HG02981 (cell line): ENCODE measurements around the gene PCDH9.
A peak's percentile ranks its signal among the peaks of the same experiment; 100 is the strongest.

ENCODE experiments used
- ATAC-seq: cut with Tn5 transposase; IDR thresholded peaks from one replicate; pipeline ENCODE4 v1.9.1; 2021; ENCODE audit warnings: mild to moderate bottlenecking, moderate library complexity; ENCODE audit not compliant: unreplicated experiment

The PCDH9 gene

DNA sequence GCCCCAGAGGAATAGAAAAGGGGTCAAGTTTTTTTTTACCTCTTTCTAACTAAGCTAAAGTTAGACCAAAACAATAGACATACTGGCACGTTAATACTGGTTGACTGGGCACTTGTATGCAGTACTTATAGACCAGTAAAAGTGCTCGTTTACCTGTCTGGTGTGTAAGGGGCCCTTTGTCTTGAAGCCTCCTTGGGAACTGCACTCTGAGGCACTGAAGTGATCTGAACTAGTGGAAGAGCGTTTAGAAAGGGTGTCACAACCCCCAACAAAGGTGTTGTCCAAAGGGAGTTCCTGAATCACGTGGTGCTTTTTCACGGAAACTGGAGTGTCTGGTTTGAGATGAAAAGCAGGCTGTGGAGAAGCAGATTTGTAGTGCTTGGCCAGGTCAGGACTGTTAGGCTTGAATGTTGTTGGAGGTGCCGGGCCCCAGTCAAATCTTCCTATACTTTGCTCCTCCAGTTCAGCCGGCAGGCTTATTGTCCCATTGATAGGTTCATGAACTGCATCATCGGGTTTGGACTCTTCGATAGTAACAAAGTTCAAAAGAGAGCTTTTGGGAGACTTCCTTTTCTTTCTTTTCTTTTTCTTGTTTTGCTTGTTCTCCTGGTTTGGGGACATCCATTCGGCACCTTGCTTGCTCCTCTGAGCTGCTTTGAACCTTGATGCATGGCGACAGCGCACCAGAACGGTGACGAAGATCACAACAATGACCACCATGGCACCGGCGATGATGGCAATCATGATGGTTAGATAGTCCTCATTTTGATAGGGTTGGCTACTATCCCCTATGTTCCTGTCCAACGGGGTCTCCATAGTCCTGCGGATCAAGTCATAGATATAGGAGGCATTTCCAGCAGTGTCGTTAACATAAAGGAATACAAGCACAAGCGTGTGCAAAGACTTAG, 4.6 kb downstream of the PCDH9 start:
- no peak for ATAC-seq

DNA sequence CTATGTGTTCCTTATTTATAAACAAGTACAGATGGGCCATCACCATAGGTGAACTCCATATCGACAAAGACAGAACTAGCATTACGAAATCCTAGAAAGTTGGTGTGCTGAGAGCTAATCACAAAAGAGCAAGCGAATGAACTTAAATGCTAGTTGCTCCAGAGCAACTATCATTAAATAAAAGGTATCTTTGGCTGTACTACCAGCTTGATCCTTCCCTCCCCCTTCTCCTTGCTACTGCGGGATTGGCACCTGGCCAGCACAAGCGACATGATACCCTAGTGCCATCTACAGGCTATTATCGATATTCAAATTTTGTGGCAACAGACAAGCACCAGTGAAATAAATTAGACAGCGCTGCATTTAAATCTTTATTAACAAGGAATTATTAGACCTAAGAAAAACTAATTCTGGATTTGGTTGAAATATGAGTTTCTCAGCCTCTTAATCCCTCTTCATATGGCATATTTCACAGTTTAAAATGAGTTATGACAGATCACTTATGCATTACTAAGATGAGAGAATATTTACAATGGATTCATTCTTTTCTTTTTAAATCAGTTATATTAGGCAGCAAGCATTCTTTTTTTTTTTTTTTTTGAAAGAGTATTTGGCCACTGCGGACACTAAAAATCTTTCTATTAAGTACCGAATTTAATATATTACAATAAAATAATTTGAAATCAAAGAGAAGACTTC, 5.8 kb downstream of the PCDH9 start:
- ATAC-seq, result peak; percentile 67

DNA sequence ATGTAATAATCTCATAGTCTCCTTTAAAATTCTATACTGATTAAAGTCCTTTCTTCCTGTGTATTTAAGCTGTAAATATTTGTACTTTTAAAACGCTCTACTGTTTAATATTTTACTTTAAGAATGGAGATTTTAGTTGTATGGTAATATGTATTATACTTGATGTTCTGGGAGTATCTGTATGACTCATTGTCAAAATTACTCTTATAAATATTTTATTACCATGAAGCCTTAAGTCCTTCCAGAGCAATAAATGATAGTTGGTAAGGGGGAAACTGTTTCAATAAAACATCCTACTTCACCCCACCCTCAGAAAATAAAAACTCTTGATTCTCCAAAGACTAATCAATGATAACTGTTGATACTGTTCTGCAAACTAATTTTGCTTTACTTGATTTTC, 6.4 kb downstream of the PCDH9 start:
- ATAC-seq, result no peak

DNA sequence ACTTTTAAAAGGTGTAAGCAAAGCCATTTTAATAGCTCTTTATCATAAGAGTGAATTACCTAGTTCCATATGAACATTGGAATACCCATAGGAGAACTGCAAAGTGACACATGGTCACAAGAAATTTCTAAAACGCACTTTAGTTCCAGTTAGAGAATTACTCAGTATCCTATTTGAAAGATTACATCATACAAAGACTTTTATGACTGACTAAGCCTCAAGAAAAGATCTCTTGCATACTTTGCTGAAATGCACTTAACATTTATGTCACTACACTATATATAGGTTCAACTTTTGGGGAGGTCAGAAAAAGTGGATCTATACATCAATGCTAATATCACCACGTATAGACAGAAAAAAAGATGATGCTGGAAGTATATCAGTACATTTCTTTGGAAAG, 7.1 kb downstream of the PCDH9 start:
- ATAC-seq, result no peak

DNA sequence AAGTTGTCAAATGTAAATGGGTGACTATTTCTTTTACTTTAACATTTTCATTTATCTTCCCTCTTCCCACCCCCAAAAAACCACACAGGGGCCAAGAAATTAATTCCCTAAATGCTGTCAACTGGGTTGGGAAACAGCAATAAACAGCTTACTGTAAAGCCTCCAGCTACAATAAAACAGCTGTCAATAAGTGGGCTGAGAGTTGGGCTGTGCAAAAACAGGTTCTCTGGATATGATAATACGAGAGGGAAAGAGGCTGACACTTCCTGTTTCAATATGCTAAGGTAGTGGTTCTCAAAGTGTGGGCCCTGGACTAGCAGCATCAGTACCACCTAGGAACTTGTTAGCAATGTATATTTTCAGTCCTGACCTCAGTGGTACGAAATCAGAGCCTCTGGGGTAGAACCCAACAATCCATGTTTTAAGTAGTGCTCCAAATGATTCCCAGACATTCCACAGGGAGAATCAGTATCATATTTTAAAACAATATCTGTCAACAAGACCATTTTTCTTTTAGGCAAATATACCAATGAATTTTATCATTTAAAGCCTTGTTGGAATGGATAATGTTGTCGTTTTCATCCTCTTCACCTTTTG, 8.4 kb downstream of the PCDH9 start:
- peak; percentile 54 for ATAC-seq

DNA sequence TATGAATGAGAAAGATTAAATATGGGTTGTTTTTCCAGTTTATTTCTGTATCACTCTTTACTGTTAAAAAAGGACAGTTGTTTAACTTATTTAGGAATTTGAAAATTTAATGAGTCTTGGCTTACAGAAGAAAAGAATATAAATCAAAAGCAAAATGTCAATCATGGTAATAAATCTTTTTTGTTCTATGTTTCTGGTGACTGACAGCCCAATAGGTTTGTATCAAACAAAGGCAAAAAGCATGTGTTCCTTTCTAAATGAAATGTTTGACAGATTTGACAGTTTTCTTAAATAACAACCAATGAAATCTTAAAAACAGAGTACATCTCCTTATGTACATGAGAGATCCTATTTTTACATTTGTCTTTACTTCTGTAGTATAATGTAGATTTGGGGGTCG, 11.0 kb downstream of the PCDH9 start:
- ATAC-seq, result no peak

DNA sequence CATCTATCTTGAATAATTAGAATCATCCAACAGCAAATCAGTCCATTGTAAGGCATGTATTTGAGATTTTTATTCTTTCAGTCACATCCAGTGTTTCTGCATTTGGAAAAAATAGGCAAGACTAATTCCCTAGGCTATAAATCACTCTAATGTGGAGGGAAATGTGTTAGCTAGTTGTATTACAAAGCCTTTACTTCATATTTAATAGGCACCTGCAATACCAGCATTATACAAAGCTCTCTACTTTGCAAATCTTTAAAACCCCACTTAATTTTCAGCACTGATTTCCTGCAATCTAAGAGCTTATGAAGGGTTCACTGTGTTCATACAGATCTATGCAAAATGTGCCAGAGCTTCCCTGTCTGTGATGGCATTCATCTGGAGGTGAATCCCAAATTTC, 12.3 kb downstream of the PCDH9 start:
- ATAC-seq, result no peak

DNA sequence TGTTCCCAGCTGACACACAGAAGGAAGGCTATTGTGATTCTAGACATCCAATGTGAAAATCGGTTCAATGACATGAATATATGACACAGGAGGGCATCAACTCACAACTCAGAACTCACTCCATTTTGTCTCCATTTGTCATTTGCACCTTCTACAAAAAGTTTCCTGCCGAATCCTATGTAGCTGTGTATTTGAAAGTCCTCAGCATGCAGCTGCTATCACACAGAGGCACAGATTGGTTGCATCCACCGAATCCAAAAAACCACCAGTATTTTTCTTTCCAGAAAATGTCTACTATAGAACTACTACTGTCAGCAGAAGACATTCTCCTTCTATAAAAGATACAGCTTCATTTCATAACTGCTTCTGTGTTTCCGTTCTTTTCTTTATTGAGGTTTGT, 13.3 kb downstream of the PCDH9 start:
- ATAC-seq, result no peak

DNA sequence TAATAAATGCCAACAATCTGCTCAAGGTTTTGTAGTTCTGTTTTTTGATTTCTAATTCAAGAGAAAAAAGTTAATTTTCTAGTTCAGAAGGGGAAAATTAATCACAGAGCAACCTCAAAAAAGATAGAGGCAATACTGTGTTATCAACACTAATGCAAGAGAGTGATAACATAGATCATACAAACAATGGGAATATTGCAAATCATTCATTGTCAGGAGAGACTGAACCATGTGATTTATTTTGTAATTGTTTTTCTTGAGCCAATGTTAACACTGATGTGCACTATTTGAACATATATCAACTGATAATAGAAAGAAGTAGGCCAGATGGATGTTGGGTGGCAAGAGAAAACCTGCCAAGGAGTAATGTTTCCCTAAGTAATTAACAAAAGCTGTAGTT, 19.9 kb downstream of the PCDH9 start:
- no peak for ATAC-seq

DNA sequence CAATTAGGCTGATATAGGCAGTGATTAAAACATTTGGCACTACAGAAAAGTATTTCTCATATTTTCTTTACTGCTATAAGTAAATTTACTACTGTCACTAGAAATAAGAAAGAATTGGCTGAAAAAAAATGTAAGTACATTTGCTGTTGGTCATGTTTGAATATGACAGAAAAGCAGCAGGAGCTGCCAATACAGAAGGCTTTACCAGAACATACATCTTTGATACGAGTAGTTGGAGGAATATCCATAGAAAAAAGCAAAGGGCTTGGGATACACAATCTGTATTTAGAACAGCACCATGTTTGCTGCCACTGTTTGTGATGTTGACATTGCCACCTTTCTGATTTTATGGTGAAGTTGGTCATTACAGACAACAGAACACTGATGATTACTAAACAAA, 21.6 kb downstream of the PCDH9 start:
- ATAC-seq, result no peak

DNA sequence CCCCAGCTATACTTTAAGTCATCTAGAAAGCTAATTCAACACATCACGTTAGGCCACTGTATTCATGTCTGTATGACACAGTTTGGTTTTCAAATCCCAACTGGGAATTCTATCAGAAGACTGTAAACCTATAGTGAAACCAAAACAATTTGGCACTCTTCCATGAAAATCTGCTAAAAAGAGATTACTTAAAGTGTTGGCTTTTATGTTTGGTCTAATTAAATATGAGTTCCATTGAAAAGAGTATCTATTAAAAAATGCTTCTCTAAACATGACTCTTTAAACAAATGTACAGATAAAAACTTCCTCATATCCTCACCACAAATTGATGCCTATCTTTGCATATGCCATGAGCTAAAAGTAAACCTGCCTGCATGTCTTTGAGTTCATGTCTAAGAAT, 25.4 kb downstream of the PCDH9 start:
- no peak for ATAC-seq

DNA sequence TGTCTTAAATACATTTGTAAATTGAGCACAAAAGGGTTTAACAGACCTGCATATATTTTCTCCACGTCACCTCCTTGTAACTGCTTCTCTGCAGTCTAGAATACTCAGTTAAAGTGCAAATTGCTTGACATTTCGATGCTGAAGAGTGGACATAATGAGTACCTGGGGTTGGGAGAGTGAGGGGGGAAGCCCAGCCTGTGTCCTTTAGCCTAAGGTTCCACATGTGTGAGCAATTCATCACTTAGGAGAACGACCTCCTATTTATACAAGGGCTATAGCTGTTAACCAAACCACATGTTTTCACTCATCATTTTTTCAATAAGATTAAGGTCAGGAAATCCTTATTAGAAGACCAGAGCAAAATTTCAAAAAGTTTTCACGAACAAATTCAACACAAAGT, 29.5 kb downstream of the PCDH9 start:
- no peak for ATAC-seq

DNA sequence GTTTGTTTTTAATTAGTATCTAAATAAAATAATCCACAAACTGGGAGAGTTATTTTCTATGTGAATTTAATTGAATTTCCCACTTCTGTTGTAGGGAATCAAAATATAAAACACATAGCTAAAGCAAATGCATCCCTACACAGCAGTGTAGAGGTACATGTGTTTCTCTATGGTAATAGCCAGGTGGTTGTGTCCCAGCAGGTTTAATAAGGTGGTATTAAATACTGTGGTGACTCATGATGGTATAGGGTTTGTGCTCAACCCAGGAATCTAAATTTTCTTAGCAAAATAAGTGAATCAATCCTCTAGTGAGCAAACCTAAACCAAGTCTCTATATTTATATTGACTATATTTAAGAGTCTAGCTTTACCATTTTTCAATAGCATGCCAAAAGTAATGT, 30.0 kb downstream of the PCDH9 start:
- ATAC-seq, result no peak

DNA sequence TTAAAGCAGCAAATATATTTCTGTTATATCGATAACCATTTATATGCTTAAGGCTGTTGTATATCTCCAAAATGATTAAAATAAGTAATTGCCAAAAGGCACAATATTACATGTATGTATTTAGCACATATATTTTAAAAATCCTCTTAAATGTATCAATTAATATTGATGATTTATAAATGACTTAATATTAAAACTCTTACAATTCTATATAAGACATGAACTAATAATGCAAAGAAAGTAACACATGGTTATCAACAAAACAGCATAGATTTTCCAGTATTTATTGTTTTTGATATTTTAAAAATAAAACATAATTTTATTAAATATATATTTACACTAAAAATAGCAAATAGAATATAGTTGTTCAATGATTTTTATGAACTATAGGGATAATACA, 32.4 kb downstream of the PCDH9 start:
- no peak for ATAC-seq

DNA sequence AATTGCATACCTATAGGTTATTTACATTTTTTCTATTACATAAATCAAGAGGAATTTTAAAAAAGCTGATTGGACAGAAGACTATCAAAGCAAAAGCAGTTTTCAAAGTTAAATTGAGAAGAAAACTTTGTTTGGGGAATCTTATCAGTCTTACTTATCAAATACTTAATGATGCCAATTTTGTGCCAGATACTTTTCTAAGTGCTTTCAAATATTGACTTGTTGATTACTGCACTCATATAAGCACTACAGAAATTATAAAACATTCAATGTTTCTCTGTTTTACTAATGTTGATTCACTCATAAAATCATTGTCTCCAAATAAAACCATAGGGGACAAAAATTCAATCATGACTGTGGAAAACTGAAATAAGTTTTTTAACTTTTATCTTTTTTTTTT, 36.2 kb downstream of the PCDH9 start:
- ATAC-seq, result no peak

DNA sequence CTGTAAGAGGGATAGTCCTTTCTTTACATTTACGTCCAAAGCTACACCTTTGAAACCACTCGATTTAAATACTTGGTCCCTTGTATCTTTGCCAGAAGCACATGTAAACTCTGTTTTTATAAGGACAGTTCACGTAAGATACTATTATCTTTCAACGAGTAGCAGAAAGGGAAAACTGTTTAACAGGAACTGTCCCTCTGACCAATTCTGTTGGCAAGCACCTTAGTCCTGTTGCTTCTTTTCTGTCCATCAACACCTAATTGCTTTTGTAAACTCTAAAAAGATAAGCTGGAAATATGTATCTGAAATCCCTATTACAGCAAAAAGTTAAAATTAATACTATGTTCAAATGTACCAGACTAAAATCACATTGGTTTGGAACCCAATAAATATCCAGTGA, 37.4 kb downstream of the PCDH9 start:
- no peak for ATAC-seq

DNA sequence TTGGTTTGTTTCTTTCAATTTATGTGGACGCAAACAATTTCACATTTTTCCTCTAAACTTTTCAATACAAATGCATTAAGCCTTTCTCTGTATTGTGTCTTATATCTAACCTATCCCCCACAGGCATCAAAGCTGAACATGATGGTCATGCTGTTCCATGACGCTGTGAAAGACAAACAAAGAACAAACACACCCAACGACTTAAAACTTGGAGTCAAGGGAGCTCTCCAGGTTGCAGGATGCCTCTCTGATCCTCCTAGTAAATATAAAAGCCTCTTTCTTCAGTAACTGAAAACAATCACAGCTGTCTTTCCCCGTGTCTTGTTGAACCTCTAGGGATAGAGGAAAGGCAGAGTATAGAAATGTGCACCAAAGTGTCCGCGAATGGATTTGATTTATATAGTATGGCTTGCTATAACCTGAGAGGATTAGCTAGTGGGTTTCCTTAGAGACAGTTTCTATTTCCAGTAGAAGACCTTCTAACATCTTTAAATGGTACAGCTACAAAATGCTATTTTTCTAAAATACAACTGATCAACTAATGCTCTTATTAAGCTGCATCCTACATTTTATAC, 43.1 kb downstream of the PCDH9 start:
- no peak for ATAC-seq

DNA sequence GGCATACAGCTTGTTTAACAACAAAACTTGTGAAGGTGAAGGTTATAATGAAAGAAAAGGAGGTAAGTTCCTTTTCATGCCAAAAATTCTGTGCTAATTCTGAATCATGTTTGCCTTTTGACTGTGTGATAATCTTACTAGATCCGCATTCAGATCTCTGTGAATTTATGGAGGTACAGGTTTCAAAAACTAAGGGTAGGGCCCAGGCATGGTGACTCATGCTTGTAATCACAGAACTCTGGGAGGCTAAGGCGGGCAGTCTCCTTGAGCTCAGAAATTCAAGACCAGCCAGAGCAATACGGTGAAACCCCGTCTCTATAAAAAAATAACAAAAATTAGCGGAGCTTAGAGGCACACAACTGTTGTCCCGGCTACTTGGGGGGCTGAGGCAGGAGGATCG, 45.9 kb downstream of the PCDH9 start:
- ATAC-seq, result no peak

DNA sequence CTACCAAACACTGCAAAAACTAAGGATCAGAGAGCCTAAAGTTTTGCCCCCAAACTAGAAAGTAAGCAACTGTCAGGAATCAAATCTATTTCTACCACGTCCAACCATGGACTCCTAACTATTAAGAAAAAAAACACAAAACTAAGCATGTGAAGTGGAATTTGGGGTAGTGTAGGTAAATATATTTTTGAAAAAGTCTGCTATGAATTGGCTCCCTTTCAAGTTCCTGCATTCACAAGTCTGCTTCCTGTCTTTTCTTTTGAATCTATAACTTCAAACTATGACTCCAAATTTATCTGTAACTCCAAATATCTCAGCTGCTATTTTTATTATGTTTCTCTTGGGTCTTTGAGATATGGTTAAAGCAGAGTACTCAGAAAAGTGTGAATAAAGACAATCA, 47.0 kb downstream of the PCDH9 start:
- no peak for ATAC-seq

DNA sequence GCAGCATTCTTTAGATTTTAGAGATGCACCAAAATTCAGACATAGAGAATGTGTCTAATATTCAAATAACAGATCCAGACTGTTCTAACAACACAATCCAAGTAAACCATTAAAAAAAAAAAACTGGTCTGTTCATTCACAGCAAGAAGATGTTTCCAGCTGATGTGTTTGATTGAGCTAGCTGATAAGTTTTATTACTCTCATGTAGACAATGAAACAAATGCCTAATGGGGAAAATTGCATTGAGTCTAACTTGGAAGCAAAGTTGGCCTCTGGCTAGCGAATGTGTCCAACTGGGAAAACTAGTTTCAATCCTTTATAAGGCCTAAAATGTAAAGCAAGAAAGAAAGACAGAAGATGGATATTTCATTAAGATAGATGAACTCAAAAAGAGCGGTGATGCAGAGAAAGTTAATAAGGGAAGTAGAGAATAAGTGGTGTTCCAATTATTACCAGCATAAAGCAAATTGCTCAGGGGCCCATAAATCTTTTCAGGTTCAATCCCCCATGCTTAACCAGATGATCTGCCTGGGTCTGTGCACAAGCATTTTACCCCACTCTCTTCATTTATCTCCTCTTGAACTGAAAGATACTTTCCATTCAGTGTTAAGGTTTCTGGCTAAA, 54.2 kb downstream of the PCDH9 start:
- no peak for ATAC-seq

DNA sequence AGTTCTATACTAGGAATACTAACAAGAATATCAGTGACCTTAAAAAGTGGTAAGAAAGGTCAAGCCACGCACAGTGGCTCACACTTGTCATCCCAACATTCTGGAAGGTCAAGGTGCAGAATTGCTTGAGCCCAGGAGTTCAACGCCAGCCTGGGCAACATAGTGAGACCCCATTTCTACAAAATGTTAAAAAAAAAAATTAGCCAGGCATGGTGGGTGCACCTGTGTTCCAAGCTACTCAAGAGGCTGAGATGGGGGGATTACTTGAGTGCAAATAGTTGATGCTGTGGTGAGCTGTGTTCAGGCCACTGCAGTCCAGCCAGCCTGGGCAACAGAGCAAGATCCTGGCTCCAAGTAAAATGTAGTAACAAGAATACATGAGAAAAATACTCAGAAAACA, 61.8 kb downstream of the PCDH9 start:
- no peak for ATAC-seq
